ENCODE data around the gene CCL1.

- TF ChIP-seq, protein P1, sequence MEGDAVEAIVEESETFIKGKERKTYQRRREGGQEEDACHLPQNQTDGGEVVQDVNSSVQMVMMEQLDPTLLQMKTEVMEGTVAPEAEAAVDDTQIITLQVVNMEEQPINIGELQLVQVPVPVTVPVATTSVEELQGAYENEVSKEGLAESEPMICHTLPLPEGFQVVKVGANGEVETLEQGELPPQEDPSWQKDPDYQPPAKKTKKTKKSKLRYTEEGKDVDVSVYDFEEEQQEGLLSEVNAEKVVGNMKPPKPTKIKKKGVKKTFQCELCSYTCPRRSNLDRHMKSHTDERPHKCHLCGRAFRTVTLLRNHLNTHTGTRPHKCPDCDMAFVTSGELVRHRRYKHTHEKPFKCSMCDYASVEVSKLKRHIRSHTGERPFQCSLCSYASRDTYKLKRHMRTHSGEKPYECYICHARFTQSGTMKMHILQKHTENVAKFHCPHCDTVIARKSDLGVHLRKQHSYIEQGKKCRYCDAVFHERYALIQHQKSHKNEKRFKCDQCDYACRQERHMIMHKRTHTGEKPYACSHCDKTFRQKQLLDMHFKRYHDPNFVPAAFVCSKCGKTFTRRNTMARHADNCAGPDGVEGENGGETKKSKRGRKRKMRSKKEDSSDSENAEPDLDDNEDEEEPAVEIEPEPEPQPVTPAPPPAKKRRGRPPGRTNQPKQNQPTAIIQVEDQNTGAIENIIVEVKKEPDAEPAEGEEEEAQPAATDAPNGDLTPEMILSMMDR (IDR thresholded peaks at IDR 0.05), result no peak
- TF ChIP-seq POLR2AphosphoS5 (IDR thresholded peaks at IDR 0.05) (no peak), POLR2A (IDR thresholded peaks at IDR 0.05) (no peak), EP300 (IDR thresholded peaks at IDR 0.05) (no peak)
Measured at GRCh38 chr17:34393401-34393800, 30.4 kb upstream of the CCL1 start.
